ENCODE measurements around the gene WDFY4. TPM values are rescaled to one million over a fixed set of nuclear protein-coding genes. Genes with fewer than 3 reads are reported as not detected.
"Not testable (repeated sequence)": the region's sequence is repeated elsewhere in the genome, so short reads cannot be mapped to it uniquely, and the experiment has no call there.

WDFY4 gene
- polyA plus RNA-seq, 4 donors, result under 0.01 to 3.2 (median 0.88) TPM

GRCh38 chr10:48639632-48640031 is 45.0 kb upstream of the WDFY4 start:
- 43 to 62% (median 54%) methylated on average over 1 of the region's 1 CpG for WGBS, 3 donors
- H3K4me3 ChIP-seq (ENCODE audit: low read depth in 1 of 3, low read length in 3 of 3), result no peak overlapping the region
- no peak for FAIRE-seq
- H3K9me3 ChIP-seq (ENCODE audit: control insufficient read depth in 2 of 2, insufficient read depth in 1 of 2, low read depth in 1 of 2, low read length in 1 of 2), result peaks cover 0 to 2% of the 10 kb centered on the region in 2 donors
- H3K27me3 ChIP-seq (ENCODE audit: control insufficient read depth in 3 of 3, insufficient read depth in 3 of 3, low read length in 3 of 3), result peaks cover 0 to 2% (median 0%) of the 10 kb centered on the region in 3 donors
- no peak for DNase-seq
- no peaks in the 10 kb centered on the region for H3K4me1 ChIP-seq (ENCODE audit: control insufficient read depth in 3 of 3, insufficient read depth in 2 of 3, low read depth in 1 of 3, low read length in 2 of 3)
- no peak overlapping the region for H3K27ac ChIP-seq (ENCODE audit: low read depth in 1 of 3, low read length in 2 of 3)
- H3K36me3 ChIP-seq (ENCODE audit: control insufficient read depth in 3 of 3, insufficient read depth in 2 of 3, low read depth in 1 of 3, low read length in 3 of 3), result no peaks in the 10 kb centered on the region

GRCh38 chr10:48640326-48640725 is 44.3 kb upstream of the WDFY4 start:
- 71 to 79% (median 73%) methylated on average over 1 of the region's 1 CpG for WGBS, 3 donors
- no peak overlapping the region for H3K4me3 ChIP-seq (ENCODE audit: low read depth in 1 of 3, low read length in 3 of 3)
- no peaks in the 10 kb centered on the region for H3K36me3 ChIP-seq (ENCODE audit: control insufficient read depth in 3 of 3, insufficient read depth in 2 of 3, low read depth in 1 of 3, low read length in 3 of 3)
- H3K9me3 ChIP-seq (ENCODE audit: control insufficient read depth in 2 of 2, insufficient read depth in 1 of 2, low read depth in 1 of 2, low read length in 1 of 2), result peaks cover 0 to 2% of the 10 kb centered on the region in 2 donors
- no peaks in the 10 kb centered on the region for H3K4me1 ChIP-seq (ENCODE audit: control insufficient read depth in 3 of 3, insufficient read depth in 2 of 3, low read depth in 1 of 3, low read length in 2 of 3)
- H3K27ac ChIP-seq (ENCODE audit: low read depth in 1 of 3, low read length in 2 of 3), result no peak overlapping the region
- no peaks in the 10 kb centered on the region for H3K27me3 ChIP-seq (ENCODE audit: control insufficient read depth in 3 of 3, insufficient read depth in 3 of 3, low read length in 3 of 3)
- FAIRE-seq (no peak), DNase-seq (no peak)

DNA sequence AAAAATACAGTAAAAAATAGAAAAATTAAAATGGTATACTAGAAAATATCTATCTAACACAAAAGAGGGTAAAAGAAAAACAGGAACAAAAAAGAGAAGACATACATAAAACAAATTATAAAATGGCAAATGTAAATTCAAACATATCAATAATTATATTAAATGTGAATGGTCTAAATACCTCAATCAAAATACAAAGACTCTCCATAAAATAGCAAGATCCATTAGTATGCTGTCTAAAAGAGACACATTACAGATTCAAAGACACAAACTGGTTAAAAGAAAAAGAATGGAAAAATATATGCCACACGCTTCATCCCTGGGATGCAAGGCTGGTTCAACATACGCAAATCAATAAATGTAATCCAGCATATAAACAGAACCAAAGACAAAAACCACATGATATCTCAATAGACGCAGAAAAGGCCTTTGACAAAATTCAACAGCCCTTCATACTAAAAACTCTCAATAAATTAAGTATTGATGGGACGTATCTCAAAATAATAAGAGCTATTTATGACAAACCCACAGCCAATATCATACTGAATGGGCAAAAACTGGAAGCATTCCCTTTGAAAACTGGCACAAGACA is 43.5 kb upstream of the WDFY4 start:
- not testable (repeated sequence) for H3K36me3 ChIP-seq (ENCODE audit: control insufficient read depth in 3 of 3, insufficient read depth in 2 of 3, low read depth in 1 of 3, low read length in 3 of 3); H3K4me1 ChIP-seq (ENCODE audit: control insufficient read depth in 3 of 3, insufficient read depth in 2 of 3, low read depth in 1 of 3, low read length in 2 of 3); H3K27ac ChIP-seq (ENCODE audit: low read depth in 1 of 3, low read length in 2 of 3); H3K4me3 ChIP-seq (ENCODE audit: low read depth in 1 of 3, low read length in 3 of 3); H3K9me3 ChIP-seq (ENCODE audit: control insufficient read depth in 2 of 2, insufficient read depth in 1 of 2, low read depth in 1 of 2, low read length in 1 of 2); DNase-seq; H3K27me3 ChIP-seq (ENCODE audit: control insufficient read depth in 3 of 3, insufficient read depth in 3 of 3, low read length in 3 of 3); FAIRE-seq
- WGBS, 3 donors, result 89 to 96% (median 95%) methylated on average over 4 of the region's 4 CpGs

- FAIRE-seq (no peak), DNase-seq (no peak)
- 43 to 76% (median 68%) methylated on average over 1 of the region's 1 CpG for WGBS, 3 donors
Observed at GRCh38 chr10:48645600-48645999, 39.1 kb upstream of the WDFY4 start.

DNA sequence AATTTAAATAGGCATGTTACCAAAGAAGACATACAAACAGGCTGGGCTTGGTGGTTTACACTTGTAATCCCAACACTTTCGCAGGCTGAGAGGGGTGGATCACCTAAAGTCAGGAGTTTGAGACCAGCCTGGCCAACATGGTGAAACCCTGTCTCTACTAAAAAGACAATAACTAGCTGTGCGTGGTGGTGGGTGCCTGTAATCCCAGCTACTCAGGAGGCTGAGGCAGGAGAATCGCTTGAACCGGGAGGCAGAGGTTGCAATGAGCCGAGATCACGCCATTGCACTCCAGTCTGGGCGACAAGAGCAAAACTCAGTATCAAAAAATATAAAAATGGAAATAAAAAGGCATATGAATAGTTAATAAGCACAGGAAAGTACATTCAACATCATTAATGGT is 37.6 kb upstream of the WDFY4 start:
- H3K4me1 ChIP-seq (ENCODE audit: control insufficient read depth in 3 of 3, insufficient read depth in 2 of 3, low read depth in 1 of 3, low read length in 2 of 3); H3K27me3 ChIP-seq (ENCODE audit: control insufficient read depth in 3 of 3, insufficient read depth in 3 of 3, low read length in 3 of 3); FAIRE-seq; H3K9me3 ChIP-seq (ENCODE audit: control insufficient read depth in 2 of 2, insufficient read depth in 1 of 2, low read depth in 1 of 2, low read length in 1 of 2); H3K4me3 ChIP-seq (ENCODE audit: low read depth in 1 of 3, low read length in 3 of 3); H3K36me3 ChIP-seq (ENCODE audit: control insufficient read depth in 3 of 3, insufficient read depth in 2 of 3, low read depth in 1 of 3, low read length in 3 of 3); H3K27ac ChIP-seq (ENCODE audit: low read depth in 1 of 3, low read length in 2 of 3); DNase-seq: not testable (repeated sequence)
- WGBS, 3 donors, result 92 to 96% (median 95%) methylated on average over 7 of the region's 7 CpGs

More at GRCh38 chr10:48645600-48645999, 39.1 kb upstream of the WDFY4 start:
- H3K9me3 ChIP-seq (ENCODE audit: control insufficient read depth in 2 of 2, insufficient read depth in 1 of 2, low read depth in 1 of 2, low read length in 1 of 2), result peaks cover 0 to 2% of the 10 kb centered on the region in 2 donors
- no peak overlapping the region for H3K27ac ChIP-seq (ENCODE audit: low read depth in 1 of 3, low read length in 2 of 3)
- H3K4me3 ChIP-seq (ENCODE audit: low read depth in 1 of 3, low read length in 3 of 3), result no peak overlapping the region
- no peaks in the 10 kb centered on the region for H3K36me3 ChIP-seq (ENCODE audit: control insufficient read depth in 3 of 3, insufficient read depth in 2 of 3, low read depth in 1 of 3, low read length in 3 of 3)
- H3K4me1 ChIP-seq (ENCODE audit: control insufficient read depth in 3 of 3, insufficient read depth in 2 of 3, low read depth in 1 of 3, low read length in 2 of 3), result no peaks in the 10 kb centered on the region
- H3K27me3 ChIP-seq (ENCODE audit: control insufficient read depth in 3 of 3, insufficient read depth in 3 of 3, low read length in 3 of 3), result no peaks in the 10 kb centered on the region

- Histone ChIP-seq H3K4me3 (ENCODE audit: low read depth in 1 of 3, low read length in 3 of 3) (no peak overlapping the region), H3K27ac (ENCODE audit: low read depth in 1 of 3, low read length in 2 of 3) (no peak overlapping the region), H3K36me3 (ENCODE audit: control insufficient read depth in 3 of 3, insufficient read depth in 2 of 3, low read depth in 1 of 3, low read length in 3 of 3) (no peaks in the 10 kb centered on the region), H3K27me3 (ENCODE audit: control insufficient read depth in 3 of 3, insufficient read depth in 3 of 3, low read length in 3 of 3) (no peaks in the 10 kb centered on the region), H3K9me3 (ENCODE audit: control insufficient read depth in 2 of 2, insufficient read depth in 1 of 2, low read depth in 1 of 2, low read length in 1 of 2) (no peaks in the 10 kb centered on the region), H3K4me1 (ENCODE audit: control insufficient read depth in 3 of 3, insufficient read depth in 2 of 3, low read depth in 1 of 3, low read length in 2 of 3) (no peaks in the 10 kb centered on the region)
- DNase-seq (no peak), FAIRE-seq (no peak)
- 78 to 86% (median 79%) methylated on average over 12 of the region's 12 CpGs for WGBS, 3 donors
Observed at GRCh38 chr10:48648172-48648942, 36.3 kb upstream of the WDFY4 start.

- FAIRE-seq, result no peak
- Histone ChIP-seq H3K27me3 (ENCODE audit: control insufficient read depth in 3 of 3, insufficient read depth in 3 of 3, low read length in 3 of 3) (peaks cover 0 to 3% (median 0%) of the 10 kb centered on the region in 3 donors), H3K9me3 (ENCODE audit: control insufficient read depth in 2 of 2, insufficient read depth in 1 of 2, low read depth in 1 of 2, low read length in 1 of 2) (peaks cover 0 to 5% of the 10 kb centered on the region in 2 donors), H3K36me3 (ENCODE audit: control insufficient read depth in 3 of 3, insufficient read depth in 2 of 3, low read depth in 1 of 3, low read length in 3 of 3) (no peaks in the 10 kb centered on the region), H3K4me3 (ENCODE audit: low read depth in 1 of 3, low read length in 3 of 3) (no peak overlapping the region), H3K27ac (ENCODE audit: low read depth in 1 of 3, low read length in 2 of 3) (no peak overlapping the region), H3K4me1 (ENCODE audit: control insufficient read depth in 3 of 3, insufficient read depth in 2 of 3, low read depth in 1 of 3, low read length in 2 of 3) (no peaks in the 10 kb centered on the region)
- no peak for DNase-seq
- WGBS, 3 donors, result 56 to 81% (median 66%) methylated on average over 7 of the region's 7 CpGs
Observed at GRCh38 chr10:48649349-48649944, 35.2 kb upstream of the WDFY4 start.

DNA sequence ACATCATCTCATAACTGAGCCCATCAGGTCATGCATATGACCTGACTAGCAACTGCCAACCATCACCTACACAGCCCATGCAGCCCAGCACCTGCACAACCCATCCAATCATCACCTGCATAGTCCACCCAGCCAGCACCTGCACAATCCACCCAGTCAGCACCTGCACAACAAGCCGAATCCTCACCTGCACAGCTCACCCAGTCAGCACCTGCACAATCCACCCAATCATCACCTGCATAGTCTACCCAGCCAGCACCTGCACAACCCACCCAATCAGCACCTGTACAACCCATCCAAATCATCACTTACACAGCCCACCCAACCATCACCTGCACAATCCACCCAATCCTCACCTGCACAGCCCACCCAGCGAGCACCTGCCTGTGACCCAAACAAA is 33.4 kb upstream of the WDFY4 start:
- H3K36me3 ChIP-seq (ENCODE audit: control insufficient read depth in 3 of 3, insufficient read depth in 2 of 3, low read depth in 1 of 3, low read length in 3 of 3), result no peaks in the 10 kb centered on the region
- H3K9me3 ChIP-seq (ENCODE audit: control insufficient read depth in 2 of 2, insufficient read depth in 1 of 2, low read depth in 1 of 2, low read length in 1 of 2), result peaks cover 0 to 5% of the 10 kb centered on the region in 2 donors
- FAIRE-seq, result no peak
- H3K4me3 ChIP-seq (ENCODE audit: low read depth in 1 of 3, low read length in 3 of 3), result no peak overlapping the region
- H3K27ac ChIP-seq (ENCODE audit: low read depth in 1 of 3, low read length in 2 of 3), result no peak overlapping the region
- peaks cover 0 to 12% (median 0%) of the 10 kb centered on the region in 3 donors for H3K27me3 ChIP-seq (ENCODE audit: control insufficient read depth in 3 of 3, insufficient read depth in 3 of 3, low read length in 3 of 3)
- WGBS, 3 donors, result 45 to 59% (median 58%) methylated on average over 2 of the region's 2 CpGs
- no peak for DNase-seq
- peaks cover 0 to 5% (median 0%) of the 10 kb centered on the region in 3 donors for H3K4me1 ChIP-seq (ENCODE audit: control insufficient read depth in 3 of 3, insufficient read depth in 2 of 3, low read depth in 1 of 3, low read length in 2 of 3)
